ENCODE data around the gene PPP1R12C.

Gene PPP1R12C

DNA sequence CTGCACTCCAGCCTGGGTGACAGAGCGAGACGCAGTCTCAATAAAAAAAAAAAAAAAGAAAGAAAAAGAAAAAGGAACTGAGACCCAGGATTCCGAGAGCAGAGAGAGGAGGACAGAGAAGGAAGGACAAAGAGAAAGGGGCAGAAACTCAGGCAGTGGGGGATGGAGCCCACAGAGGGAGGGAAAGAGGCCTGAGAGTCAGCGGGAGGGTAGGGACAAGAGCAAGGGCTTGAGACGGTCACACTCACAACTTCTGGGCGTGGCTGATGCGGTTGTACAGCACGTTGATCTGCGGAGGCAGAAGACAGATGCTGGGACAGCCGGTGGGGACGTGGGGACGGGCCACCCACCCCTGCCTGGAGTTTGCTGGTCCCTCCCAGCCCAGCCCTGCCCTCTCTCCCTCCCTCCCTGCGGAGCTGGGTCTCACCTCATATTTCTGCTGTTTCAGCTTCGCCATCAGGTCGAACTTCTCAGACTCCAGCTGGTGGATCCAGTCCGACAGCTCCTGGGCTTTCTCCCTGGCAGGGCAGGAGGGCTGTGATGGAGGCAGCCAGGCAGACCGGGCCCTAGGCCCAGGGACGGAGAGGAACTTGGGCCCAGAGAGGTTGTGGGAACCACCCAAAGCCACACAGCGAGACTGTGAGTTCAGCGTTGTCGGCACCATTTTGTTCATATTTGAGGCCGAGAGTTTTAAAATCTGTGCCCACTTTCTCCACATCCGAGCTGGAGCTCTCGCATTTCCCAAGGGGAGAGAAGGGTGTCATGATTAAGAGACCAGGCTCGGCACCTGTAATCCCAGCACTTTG lies 16.4 kb upstream of the PPP1R12C start:
- H3K4me3 Mint-ChIP-seq: no peak overlapping the region
- peak overlapping the region; percentile 82 for H3K27ac Mint-ChIP-seq
- peaks cover 38% of the 10 kb centered on the region for H3K4me1 Mint-ChIP-seq

GRCh38 chr19:55132453-55133129 lies 15.2 kb upstream of the PPP1R12C start:
- Mint-ChIP-seq H3K9me3 (no peaks in the 10 kb centered on the region), H3K4me1 (peaks cover 31% of the 10 kb centered on the region), H3K36me3 (ENCODE audit: low read depth) (no peaks in the 10 kb centered on the region), H3K4me3 (no peak overlapping the region), H3K27me3 (ENCODE audit: low read depth, poor library complexity) (peaks cover 14% of the 10 kb centered on the region), H3K27ac (peak overlapping the region; percentile 46)
- no peak for DNase-seq
- TF ChIP-seq, protein P1, sequence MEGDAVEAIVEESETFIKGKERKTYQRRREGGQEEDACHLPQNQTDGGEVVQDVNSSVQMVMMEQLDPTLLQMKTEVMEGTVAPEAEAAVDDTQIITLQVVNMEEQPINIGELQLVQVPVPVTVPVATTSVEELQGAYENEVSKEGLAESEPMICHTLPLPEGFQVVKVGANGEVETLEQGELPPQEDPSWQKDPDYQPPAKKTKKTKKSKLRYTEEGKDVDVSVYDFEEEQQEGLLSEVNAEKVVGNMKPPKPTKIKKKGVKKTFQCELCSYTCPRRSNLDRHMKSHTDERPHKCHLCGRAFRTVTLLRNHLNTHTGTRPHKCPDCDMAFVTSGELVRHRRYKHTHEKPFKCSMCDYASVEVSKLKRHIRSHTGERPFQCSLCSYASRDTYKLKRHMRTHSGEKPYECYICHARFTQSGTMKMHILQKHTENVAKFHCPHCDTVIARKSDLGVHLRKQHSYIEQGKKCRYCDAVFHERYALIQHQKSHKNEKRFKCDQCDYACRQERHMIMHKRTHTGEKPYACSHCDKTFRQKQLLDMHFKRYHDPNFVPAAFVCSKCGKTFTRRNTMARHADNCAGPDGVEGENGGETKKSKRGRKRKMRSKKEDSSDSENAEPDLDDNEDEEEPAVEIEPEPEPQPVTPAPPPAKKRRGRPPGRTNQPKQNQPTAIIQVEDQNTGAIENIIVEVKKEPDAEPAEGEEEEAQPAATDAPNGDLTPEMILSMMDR (IDR thresholded peaks at IDR 0.05): no peak

More for the DNA sequence above, 16.4 kb upstream of the PPP1R12C start:
- no peaks in the 10 kb centered on the region for H3K9me3 Mint-ChIP-seq
- H3K36me3 Mint-ChIP-seq (ENCODE audit: low read depth): no peaks in the 10 kb centered on the region
- H3K27me3 Mint-ChIP-seq (ENCODE audit: low read depth, poor library complexity): peaks cover 12% of the 10 kb centered on the region
- TF ChIP-seq, protein P1 (IDR thresholded peaks at IDR 0.05): no peak
- DNase-seq: no peak

- no peak for DNase-seq
- Mint-ChIP-seq H3K27ac (no peak overlapping the region), H3K4me1 (peaks cover 36% of the 10 kb centered on the region), H3K9me3 (no peaks in the 10 kb centered on the region), H3K4me3 (no peak overlapping the region), H3K27me3 (ENCODE audit: low read depth, poor library complexity) (peaks cover 21% of the 10 kb centered on the region), H3K36me3 (ENCODE audit: low read depth) (no peaks in the 10 kb centered on the region)
- TF ChIP-seq, protein P1 (IDR thresholded peaks at IDR 0.05): no peak
These were observed 14.0 kb upstream of the PPP1R12C start for GRCh38 chr19:55131421-55131820.

GRCh38 chr19:55119053-55119452 lies 1.6 kb upstream of the PPP1R12C start:
- Mint-ChIP-seq H3K9me3 (no peaks in the 10 kb centered on the region), H3K4me1 (peaks cover 52% of the 10 kb centered on the region), H3K27me3 (ENCODE audit: low read depth, poor library complexity) (peaks cover 39% of the 10 kb centered on the region), H3K27ac (no peak overlapping the region), H3K4me3 (peak overlapping the region; percentile 93), H3K36me3 (ENCODE audit: low read depth) (no peaks in the 10 kb centered on the region)
- TF ChIP-seq, protein P1 (IDR thresholded peaks at IDR 0.05): no peak
- no peak for DNase-seq

- Mint-ChIP-seq H3K27me3 (ENCODE audit: low read depth, poor library complexity) (peaks cover 35% of the 10 kb centered on the region), H3K4me1 (peaks cover 52% of the 10 kb centered on the region), H3K36me3 (ENCODE audit: low read depth) (no peaks in the 10 kb centered on the region), H3K4me3 (peak overlapping the region; percentile 93), H3K27ac (peak overlapping the region; percentile 99), H3K9me3 (no peaks in the 10 kb centered on the region)
- DNase-seq: peak; percentile 57
- TF ChIP-seq, protein P1 (IDR thresholded peaks at IDR 0.05): no peak
These were observed 1.1 kb upstream of the PPP1R12C start for GRCh38 chr19:55118401-55118991.
